ENCODE results near the gene CAPN13. TPM values are rescaled to one million over a fixed set of nuclear protein-coding genes. Genes with fewer than 3 reads are reported as not detected.

Gene CAPN13
- total and polyA plus RNA-seq, 10 of the 15 experiments (the other 5 are each of a cell fraction or from before 2014, with no cell fraction given) = 0.03 to 0.10 (median 0.06) TPM; not detected in 7

DNA sequence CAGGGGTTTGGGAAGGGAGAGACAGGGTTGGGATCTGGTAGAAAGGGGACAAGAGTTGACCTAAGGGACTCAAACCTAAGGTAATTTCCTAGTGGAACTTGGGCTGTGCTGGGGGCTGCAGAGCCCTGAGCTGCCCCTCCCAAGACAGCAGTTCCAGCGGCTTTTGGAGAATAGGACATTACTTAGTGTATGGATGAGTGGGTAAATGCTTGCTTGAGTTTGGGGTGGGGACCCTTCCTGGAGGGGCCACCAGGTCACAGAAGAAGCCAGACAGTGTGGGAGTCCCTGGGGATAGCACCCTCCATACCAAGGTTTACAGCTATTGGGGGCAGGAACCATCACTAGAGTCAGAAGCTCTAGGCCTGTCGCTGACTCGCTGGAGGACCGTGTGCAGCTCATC lies 111.5 kb downstream of the CAPN13 start:
- no peaks in the 10 kb centered on the region; the same call in 2 of the 3 replicates for H3K9me3 ChIP-seq (replicated peaks; ENCODE audit: control insufficient read depth, insufficient read depth, low read length)
- ChIA-PET RAD21 (ENCODE audit: unreplicated experiment) (interaction anchor here (4.3 to 5.7 kb wide), 2 partner anchors 487 to 531 kb away, joined by 22 to 31 read pairs; no protein-coding TSS in a partner anchor), CTCF (interaction anchor here (0.9 to 6.9 kb wide), 8 partner anchors 9 to 531 kb away, joined by 3 to 53 read pairs (median 4); no protein-coding TSS in a partner anchor), POLR2A (interaction anchor here (0.5 kb wide), 1 partner anchor 465 kb away, joined by 6 read pairs; the partner anchor contains the start of gene LBH), SMC1A (ENCODE audit: uncharacterized antibody, unreplicated experiment) (interaction anchor here (0.8 to 2.5 kb wide), 8 partner anchors 9 to 531 kb away, joined by 3 to 7 read pairs (median 5); no protein-coding TSS in a partner anchor)
- H3K4me3 ChIP-seq = no peak overlapping the region
- DNase-seq (ENCODE audit: low read depth, low spot score) (no peak), FAIRE-seq (no peak), ATAC-seq (no peak)
- no peaks in the 10 kb centered on the region for H3K79me2 ChIP-seq (ENCODE audit: control insufficient read depth, insufficient read depth, low read length)
- TF ChIP-seq EGR1 (IDR thresholded peaks at IDR 0.05; ENCODE audit: borderline replicate concordance in 1 of 2, low read depth in 2 of 2, low read length in 2 of 2) (no peak), FOS (IDR thresholded peaks at IDR 0.05; ENCODE audit: borderline replicate concordance, extremely low read depth, insufficient read length) (no peak), SMC3 (IDR thresholded peaks at IDR 0.05; ENCODE audit: borderline replicate concordance, low read length) (no peak), PAX5 (IDR thresholded peaks at IDR 0.05; ENCODE audit: borderline replicate concordance, low read depth, low read length) (no peak), BHLHE40 (IDR thresholded peaks at IDR 0.05; ENCODE audit: borderline replicate concordance in 1 of 2, low read depth in 2 of 2, low read length in 1 of 2) (no peak), ZNF217 (IDR thresholded peaks at IDR 0.05) (no peak), TAF1 (IDR thresholded peaks at IDR 0.05; ENCODE audit: borderline replicate concordance, low read depth, low read length) (no peak), STAT3 (IDR thresholded peaks at IDR 0.05; ENCODE audit: low read depth, low read length) (no peak), RAD51 (IDR thresholded peaks at IDR 0.05) (no peak), ZNF207 (IDR thresholded peaks at IDR 0.05; ENCODE audit: borderline replicate concordance) (no peak), HDAC2 (IDR thresholded peaks at IDR 0.05) (no peak), NFYA (IDR thresholded peaks at IDR 0.05; ENCODE audit: borderline replicate concordance, low read depth, low read length) (no peak), MYC (IDR thresholded peaks at IDR 0.05; ENCODE audit: insufficient read depth, insufficient read length, insufficient replicate concordance, low read length, severe bottlenecking) (no peak), POU2F2 (IDR thresholded peaks at IDR 0.05; ENCODE audit: borderline replicate concordance, low read depth, low read length) (no peak), PML (IDR thresholded peaks at IDR 0.05; ENCODE audit: low read length) (no peak), ZBED1 (IDR thresholded peaks at IDR 0.05; ENCODE audit: borderline replicate concordance) (no peak)
- TF ChIP-seq, protein P1, sequence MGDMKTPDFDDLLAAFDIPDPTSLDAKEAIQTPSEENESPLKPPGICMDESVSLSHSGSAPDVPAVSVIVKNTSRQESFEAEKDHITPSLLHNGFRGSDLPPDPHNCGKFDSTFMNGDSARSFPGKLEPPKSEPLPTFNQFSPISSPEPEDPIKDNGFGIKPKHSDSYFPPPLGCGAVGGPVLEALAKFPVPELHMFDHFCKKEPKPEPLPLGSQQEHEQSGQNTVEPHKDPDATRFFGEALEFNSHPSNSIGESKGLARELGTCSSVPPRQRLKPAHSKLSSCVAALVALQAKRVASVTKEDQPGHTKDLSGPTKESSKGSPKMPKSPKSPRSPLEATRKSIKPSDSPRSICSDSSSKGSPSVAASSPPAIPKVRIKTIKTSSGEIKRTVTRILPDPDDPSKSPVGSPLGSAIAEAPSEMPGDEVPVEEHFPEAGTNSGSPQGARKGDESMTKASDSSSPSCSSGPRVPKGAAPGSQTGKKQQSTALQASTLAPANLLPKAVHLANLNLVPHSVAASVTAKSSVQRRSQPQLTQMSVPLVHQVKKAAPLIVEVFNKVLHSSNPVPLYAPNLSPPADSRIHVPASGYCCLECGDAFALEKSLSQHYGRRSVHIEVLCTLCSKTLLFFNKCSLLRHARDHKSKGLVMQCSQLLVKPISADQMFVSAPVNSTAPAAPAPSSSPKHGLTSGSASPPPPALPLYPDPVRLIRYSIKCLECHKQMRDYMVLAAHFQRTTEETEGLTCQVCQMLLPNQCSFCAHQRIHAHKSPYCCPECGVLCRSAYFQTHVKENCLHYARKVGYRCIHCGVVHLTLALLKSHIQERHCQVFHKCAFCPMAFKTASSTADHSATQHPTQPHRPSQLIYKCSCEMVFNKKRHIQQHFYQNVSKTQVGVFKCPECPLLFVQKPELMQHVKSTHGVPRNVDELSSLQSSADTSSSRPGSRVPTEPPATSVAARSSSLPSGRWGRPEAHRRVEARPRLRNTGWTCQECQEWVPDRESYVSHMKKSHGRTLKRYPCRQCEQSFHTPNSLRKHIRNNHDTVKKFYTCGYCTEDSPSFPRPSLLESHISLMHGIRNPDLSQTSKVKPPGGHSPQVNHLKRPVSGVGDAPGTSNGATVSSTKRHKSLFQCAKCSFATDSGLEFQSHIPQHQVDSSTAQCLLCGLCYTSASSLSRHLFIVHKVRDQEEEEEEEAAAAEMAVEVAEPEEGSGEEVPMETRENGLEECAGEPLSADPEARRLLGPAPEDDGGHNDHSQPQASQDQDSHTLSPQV (IDR thresholded peaks at IDR 0.05) = no peak
- TF ChIP-seq, protein P2, sequence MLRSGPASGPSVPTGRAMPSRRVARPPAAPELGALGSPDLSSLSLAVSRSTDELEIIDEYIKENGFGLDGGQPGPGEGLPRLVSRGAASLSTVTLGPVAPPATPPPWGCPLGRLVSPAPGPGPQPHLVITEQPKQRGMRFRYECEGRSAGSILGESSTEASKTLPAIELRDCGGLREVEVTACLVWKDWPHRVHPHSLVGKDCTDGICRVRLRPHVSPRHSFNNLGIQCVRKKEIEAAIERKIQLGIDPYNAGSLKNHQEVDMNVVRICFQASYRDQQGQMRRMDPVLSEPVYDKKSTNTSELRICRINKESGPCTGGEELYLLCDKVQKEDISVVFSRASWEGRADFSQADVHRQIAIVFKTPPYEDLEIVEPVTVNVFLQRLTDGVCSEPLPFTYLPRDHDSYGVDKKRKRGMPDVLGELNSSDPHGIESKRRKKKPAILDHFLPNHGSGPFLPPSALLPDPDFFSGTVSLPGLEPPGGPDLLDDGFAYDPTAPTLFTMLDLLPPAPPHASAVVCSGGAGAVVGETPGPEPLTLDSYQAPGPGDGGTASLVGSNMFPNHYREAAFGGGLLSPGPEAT (IDR thresholded peaks at IDR 0.05; ENCODE audit: low read depth) = no peak
- H3K27ac ChIP-seq (ENCODE audit: control insufficient read depth, insufficient read depth) = no peak overlapping the region
- no peak overlapping the region for H3K9ac ChIP-seq (ENCODE audit: control insufficient read depth, insufficient read depth, low read length)
- WGBS (ENCODE audit: insufficient coverage, insufficient replicate concordance, low lambda C conversion rate, missing lambda C conversion rate) = 28% methylated on average over 4 of the region's 4 CpGs
- no peak overlapping the region for H2AFZ ChIP-seq (ENCODE audit: control insufficient read depth, low read depth, low read length)
- no peaks in the 10 kb centered on the region for H4K20me1 ChIP-seq (ENCODE audit: control insufficient read depth, insufficient read depth)
- no peaks in the 10 kb centered on the region for H3K36me3 ChIP-seq (ENCODE audit: control insufficient read depth in 2 of 2, insufficient read depth in 2 of 2, low read length in 1 of 2)
- in situ Hi-C loops (cut with MboI) (no loop called here), intact Hi-C loops (cut with micrococcal nuclease; ENCODE audit: unreplicated experiment) (no loop called here)
- H3K27me3 ChIP-seq (replicated peaks in 1 of 2; ENCODE audit: control insufficient read depth in 2 of 2, insufficient read depth in 2 of 2, low read length in 1 of 2) = no peaks in the 10 kb centered on the region; a peak in 1 of 4 replicates
- BruUV-seq (replicated peaks) = no TSS peak
- no peak overlapping the region for H3K4me2 ChIP-seq (ENCODE audit: control insufficient read depth, insufficient read depth)
- H3K4me1 ChIP-seq (ENCODE audit: control insufficient read depth, insufficient read depth, low read length) = no peaks in the 10 kb centered on the region

All from GM12878 (cell line).